Activated CD4-positive, alpha-beta T cell treated with anti-CD3 and anti-CD28 coated beads for 24 hours (primary cell): ENCODE results near the gene PTPN5.
"Not testable (repeated sequence)": the region's sequence is repeated elsewhere in the genome, so short reads cannot be mapped to it uniquely, and the experiment has no call there.

Source experiments
- DNase-seq, 2 donors: peaks; one replicate each; pipeline ENCODE4 v3.0.0-alpha.2; 2020; ENCODE audit warnings: low read depth in 2 of 2

PTPN5 gene

GRCh38 chr11:18709414-18709813 lies 82.2 kb downstream of the PTPN5 start:
- no peak for DNase-seq

- no peak for DNase-seq
Observed at GRCh38 chr11:18707811-18708340, 83.7 kb downstream of the PTPN5 start.

DNA sequence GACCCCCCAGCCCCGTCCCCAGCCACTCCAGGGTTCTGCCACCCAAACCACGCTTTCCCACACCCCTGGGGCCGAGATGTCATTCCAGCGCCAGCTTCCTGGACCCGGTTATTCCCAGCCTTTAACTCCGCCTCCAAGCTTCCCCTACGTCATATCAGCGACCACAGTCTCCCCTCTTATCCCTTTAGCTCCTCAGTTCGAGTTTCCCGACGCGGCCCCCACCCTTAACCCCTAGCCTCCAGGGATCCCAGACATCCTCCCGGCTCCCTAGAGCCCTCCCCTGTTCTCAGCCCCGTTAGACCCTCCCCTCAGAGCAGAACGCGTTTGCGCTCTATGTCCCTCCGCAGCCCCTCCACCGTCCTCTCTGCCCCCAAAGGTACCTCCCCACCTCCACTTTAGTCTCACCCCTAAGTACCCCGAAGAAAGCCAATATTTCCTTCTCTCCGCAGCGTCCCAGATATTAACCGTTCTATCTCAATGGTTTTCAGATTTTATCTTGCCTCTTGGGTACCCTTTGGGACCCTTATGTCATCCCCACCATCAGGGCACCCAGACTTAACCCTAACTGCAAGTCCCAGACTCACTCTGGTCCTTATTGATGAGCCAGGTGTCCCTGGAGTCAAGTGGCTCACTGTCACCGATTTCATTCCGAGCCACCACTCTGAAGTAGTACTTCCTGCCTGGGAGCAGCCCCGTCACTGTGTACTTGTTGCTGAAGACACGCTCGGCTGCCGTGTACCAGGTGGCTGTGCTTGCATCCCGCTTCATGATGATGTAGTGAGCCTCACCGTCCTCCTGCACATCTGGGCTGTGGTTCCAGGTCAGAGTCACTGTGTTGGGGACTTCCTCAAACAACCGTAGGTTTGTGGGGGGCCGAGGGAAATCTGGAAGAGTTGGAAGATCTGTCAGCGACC lies 85.0 kb downstream of the PTPN5 start:
- DNase-seq = no peak

DNA sequence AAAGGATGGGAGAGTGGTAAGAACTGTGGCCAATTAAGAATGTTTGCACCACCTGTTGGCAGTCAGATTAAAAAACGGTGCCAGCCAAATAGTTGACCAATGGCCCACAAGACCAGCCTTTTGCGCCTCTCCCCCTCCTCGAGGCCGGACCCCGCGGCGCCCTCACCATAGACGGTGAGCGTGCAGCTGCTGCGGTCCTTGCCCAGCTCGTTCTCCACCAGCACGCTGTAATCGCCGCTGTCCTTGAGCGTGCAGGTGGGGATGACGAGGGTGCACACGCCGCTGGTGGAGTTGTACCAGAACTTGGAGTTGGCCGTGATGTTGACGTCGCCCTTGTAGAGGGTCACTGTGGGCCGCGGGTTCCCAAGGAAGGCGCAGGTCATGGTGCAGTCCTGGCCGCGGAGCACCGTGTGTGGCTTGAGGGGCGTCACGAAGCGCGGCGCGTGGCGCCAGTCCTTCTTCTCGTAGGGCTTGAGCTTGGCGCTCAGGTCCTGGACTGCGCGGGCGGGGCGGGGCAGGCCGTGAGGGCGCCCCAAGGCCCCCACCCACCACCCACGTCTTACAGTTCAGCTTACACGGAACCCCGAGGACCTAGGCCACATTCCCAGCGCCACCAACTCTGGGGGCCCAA lies 85.8 kb downstream of the PTPN5 start:
- no peak for DNase-seq

DNA sequence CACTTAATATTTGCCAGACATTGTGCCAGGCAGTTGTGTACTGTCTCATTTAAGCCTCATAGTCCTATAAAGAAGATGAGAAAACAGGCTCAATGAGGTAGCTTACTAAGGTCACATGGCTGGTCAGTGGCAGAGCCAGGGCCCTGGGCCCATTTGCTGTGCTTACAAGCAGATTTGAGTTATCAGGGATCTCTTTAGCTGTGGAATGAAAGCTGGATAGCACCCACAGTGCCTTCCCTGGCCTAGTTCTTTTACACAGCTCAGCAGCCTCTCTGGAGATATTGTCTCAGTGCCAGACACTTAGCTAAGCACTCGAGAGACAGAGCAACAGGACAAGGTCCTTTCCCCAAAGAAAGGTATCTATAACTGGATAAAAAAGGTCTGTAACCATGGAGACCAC lies 86.9 kb downstream of the PTPN5 start:
- DNase-seq = no peak

- no peak for DNase-seq
Observed at GRCh38 chr11:18704045-18704645, 87.5 kb downstream of the PTPN5 start.

DNA sequence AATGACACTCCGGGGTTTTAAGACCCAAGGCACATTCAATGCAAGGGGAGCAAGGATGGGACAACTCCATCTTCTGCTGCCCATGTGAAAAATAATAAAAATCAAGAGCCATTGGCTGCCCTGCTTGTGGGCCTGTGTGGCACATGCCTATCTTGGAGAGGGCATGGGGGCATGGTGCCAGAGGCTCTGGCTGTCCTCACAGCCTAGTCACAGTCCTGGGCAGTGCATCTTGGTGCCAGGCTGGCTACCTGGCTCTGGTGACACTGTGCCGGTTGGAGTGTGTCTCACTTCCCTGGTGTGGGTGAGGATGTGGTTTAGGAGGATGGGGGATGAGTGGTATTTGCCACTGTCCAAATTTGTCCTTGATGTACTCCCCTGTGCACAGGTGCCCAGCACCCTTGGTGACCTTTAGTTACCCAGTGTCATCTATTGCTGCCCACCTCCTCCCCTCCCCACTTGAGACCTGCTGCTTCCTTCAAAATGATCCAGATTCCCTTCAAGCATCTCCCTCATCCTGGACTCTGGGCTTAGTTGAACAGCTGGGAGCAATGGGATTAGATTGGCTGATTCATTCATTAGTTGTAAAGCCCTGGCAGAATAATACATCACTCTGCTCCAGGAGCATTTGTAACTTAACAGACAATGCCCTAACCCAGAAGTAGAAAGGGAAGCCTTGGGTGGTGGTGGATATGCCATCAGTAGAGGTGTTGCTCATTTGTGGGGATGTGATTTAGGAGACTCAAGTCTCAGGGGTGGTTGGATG lies 88.4 kb downstream of the PTPN5 start:
- DNase-seq = no peak

DNA sequence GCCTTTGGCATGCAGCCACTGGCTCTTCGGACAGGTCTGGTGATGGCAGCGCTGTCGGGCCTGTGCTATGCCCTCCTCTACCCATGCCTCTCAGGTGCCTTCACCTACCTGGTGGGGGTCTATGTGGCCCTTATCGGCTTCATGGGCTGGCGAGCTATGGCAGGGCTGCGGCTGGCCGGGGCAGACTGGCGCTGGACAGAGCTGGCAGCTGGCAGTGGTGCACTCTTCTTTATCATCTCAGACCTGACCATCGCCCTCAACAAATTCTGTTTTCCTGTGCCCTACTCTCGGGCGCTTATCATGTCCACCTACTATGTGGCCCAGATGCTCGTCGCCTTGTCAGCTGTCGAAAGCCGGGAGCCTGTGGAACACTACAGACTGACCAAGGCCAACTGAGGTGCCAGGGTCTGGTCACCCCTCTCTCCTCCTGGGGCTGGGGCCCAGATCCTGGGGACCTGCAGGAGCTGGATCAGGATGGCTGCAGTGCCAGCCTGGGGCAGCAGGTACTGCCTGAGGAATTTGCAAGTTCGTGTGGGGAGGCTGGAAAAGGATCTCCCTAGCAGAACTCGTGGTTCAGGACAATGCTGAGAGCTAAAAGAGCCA lies 89.9 kb downstream of the PTPN5 start:
- DNase-seq = no peak

DNA sequence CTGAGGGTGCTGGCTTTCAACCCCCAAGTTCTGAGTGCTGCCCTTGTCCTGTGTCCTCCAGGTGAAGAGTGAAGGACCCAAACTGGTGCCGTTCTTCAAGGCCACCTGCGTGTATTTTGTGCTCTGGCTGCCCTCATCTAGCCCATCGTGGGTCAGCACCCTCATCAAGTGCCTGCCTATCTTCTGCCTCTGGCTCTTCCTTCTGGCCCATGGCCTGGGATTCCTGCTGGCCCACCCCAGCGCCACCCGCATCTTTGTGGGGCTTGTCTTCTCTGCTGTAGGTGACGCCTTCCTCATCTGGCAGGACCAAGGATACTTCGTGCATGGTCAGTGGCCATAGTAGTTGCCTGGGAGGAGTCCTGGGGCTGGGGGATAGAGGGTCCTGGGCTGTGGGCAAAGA lies 90.7 kb downstream of the PTPN5 start:
- no peak for DNase-seq

- DNase-seq = no peak
Observed at GRCh38 chr11:18700375-18700774, 91.2 kb downstream of the PTPN5 start.

DNA sequence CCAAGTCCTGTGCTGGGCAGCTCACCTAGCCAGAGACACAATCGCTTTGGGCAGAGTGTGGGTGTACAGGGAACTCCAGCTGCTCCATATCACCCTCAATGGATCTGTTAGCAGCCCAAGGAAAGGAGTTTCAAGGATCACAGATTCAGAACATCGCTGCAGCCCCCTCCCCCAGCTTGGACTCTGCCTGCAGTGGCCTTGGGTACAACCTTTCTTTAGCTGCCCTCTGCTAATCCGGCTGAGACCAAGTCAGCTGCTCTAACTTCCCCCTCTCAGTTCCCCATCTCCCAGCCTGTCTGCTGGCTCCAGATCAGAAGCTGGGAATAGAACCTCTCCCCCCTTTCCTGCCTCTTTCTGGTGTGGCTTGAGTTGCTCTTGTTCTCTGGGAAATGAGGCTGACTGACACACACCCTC lies 91.7 kb downstream of the PTPN5 start:
- DNase-seq = no peak

- no peak for DNase-seq
Observed at GRCh38 chr11:18699269-18699596, 92.4 kb downstream of the PTPN5 start.

- peak; percentile 79 to 90 for DNase-seq
Observed at GRCh38 chr11:18698341-18699268, 93.0 kb downstream of the PTPN5 start, which contains the start of gene TMEM86A. Gene TMEM86A, plus strand, starts transcription at chr11:18698779. Its CDS starts 108 bp downstream, at chr11:18698887.

- no peak for DNase-seq
Observed at GRCh38 chr11:18697576-18697975, 94.0 kb downstream of the PTPN5 start.

GRCh38 chr11:18696638-18697225 lies 94.9 kb downstream of the PTPN5 start:
- DNase-seq = no peak

GRCh38 chr11:18692941-18693760 lies 98.4 kb downstream of the PTPN5 start:
- no peak for DNase-seq

DNA sequence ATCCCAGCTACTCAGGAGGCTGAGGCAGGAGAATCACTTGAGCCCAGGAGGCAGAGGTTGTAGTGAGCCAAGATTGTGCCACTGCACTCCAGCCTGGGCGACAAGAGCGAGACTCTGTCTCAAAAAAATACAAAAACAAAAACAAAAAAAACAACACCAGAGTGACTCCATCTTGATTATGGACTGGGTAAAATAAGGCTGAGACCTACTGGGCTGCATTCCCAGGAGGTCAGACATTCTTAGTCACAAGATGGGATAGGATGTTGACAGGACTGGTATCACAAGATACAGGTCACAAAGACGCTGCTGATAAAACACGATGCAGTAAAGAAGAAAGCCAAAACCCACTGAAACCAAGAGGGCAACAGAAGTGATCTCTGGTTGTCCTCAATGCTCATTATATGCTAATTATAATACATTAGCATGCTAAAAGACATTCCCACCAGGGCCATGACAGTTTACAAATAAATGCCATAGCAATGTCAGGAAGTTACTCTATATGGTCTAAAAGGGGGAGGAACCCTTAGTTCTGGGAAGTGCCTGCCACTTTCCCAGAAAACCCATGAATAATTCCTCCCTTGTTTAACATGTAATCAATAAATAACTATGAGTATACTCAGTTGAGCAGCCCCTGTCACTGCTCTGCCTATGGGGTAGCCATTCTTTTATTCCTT lies 100.0 kb downstream of the PTPN5 start:
- not testable (repeated sequence) for DNase-seq

GRCh38 chr11:18684267-18684666 lies 107.3 kb downstream of the PTPN5 start:
- DNase-seq = no peak
